Ramos (cell line): ENCODE results near the gene PPP1R2.

Experiments used
- in situ Hi-C: fragments of 300-500 bp; cut with MboI; formaldehyde crosslinking; loops from one replicate; pipeline ENCODE4 v1.14.3; 2022; ENCODE audit warnings: low sequenced_read_pairs; ENCODE audit not compliant: unreplicated experiment

The PPP1R2 gene

DNA sequence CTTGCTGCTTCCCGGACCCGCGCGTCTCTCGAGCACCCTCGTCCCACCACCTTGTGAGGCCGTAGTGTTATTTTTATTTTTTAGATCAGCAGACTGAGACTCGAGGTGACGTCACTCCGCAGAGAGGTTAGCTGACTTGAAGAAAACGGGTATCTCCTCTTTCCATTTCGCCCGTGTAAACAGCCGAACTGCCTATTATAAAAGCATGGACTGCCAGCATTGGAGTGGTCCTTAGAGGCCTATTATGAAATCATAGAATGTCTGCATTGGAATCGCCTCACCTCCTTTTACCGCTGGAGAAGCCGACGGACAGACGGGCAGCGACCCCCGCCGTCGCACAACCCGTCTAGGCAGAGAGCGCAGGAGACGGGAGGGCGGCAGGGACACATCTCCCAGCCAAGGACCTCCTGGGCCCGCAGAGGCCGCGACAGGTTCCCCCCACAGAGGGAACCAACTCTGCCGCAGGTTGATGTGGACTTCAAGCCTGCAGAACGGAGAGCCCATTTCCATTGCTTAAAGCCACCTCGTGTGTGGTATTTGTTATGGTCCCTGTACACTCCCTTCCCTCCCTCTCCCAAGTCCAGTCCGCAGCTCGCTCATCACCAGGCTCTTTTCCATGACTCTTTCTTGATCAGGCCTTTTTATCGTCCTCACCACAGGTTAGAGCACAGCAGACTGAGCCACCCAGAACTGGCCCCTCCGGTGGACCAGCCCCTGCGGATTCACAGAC, 540 bp upstream of the PPP1R2 start:
- in situ Hi-C loops = loop anchor here (5.0 to 25.0 kb wide), 2 partner anchors 386 to 1456 kb away; no protein-coding TSS in a partner anchor

DNA sequence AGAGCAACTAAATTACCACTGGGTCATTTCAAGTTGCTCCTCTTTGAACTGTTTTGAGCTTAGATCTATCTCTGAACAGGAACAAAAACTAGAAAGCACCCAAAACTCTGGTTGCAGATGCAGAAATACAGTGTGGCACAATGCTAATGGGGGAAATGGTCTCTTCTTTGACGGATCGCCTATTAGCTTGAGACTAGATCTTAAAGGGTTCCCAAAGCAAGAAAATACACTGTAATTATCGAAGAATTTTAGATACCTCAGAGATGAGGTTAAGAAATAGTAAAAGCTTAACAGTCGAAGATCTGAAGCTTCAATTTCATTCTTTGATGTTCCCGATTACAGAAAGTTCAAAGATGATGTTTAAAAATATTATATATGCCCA, 818 bp downstream of the PPP1R2 start:
- in situ Hi-C loops = loop anchor here (5.0 to 25.0 kb wide), 2 partner anchors 385 to 1455 kb away; no protein-coding TSS in a partner anchor

DNA sequence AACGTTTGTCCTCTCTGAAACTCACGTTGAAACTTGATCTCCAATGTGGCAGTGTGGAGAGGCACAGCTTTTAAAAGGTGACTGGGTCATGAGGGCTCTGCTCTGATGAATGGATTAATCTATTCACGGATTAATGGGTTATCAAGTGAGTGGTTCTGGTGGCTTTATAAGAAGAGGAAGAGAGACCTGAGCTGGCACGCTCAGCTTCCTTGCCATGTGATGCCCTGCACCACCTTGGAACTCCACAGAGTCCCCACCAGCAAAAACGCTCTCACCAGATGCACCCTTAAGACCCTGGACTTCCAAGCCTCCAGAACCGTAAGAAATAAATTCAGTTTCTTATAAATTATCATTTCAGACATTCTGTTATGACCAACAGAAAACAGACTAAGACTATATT, 2.6 kb downstream of the PPP1R2 start:
- in situ Hi-C loops = loop anchor here (5.0 to 25.0 kb wide), 2 partner anchors 383 to 1453 kb away; no protein-coding TSS in a partner anchor

DNA sequence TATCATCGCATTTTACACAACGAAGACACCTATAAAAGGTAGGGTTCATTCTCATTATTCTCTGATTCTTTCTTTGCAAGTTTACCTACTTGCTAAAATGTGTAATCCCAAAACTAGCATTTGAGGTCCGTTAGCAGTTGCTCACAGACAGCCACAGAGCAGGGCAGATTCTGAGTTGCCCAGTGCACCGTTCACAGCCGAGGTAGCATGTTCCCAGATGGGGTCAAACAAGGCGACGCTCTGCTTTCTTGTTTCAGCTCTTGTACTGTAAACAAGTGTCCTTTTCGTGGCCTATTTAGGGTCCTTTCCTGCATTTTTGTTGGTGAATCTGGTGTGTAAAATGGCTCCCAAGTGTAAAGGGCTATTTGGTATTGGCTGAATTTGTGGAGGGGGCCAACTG, 3.1 kb downstream of the PPP1R2 start:
- in situ Hi-C loops = loop anchor here (5.0 to 25.0 kb wide), 2 partner anchors 383 to 1453 kb away; no protein-coding TSS in a partner anchor

DNA sequence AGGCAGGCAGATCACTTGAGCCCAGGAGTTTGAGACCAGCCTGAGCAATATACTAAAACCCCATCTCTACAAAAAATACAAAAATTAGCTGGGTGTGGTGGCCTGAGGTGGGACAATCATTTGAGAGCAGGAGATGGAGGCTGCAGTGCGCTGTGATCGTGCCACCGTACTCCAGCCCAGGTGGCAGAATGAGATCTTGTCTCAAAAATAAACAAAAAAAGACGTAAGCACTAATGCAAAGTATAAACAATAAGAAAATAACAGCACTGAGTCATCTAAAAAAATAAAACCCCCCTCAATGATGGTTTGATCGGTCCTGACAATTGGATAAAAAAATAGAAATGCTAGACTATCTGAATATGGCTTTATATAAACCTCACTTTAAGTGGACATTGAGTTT, 3.6 kb downstream of the PPP1R2 start:
- in situ Hi-C loops = loop anchor here (25.0 kb wide), 1 partner anchor 1452 kb away; no protein-coding TSS in a partner anchor

DNA sequence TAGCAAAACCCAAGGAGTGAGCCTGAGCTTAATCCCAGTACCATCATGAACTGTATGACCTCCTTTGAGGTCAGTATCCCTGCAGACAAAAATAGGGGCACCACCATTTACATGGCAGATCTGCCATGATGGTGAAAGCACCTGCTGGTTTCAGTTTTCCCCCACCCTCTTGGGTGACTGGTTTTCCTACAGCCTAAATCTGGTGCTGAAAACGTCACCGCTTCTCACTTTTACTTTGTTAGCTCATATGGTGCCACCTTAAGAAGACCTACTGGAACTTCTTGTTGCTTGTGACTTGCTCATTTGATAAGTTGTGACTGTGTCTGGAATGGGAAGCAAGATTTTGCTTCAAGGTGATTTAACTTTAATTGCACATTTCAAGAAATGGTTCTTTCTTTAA, 5.1 kb downstream of the PPP1R2 start:
- in situ Hi-C loops = loop anchor here (25.0 kb wide), 1 partner anchor 1451 kb away; no protein-coding TSS in a partner anchor

DNA sequence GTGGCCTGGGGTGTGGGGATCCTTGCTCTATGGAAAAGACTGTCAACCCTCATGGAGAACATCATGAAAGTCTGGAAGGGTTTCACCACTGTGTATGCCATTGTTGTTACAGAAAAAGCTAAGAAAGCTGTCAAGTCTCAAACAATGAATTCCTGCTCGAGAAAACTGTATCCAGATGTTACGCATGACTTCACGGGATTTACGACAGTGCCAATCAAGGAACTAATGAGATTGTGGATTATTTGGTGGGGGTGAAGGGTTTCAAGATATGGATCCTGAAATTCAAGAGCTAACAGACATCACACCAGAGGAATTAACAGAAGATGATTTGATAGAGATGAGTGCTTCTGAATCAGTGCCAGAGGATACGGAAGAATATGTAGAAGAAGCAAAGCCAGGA, 7.8 kb downstream of the PPP1R2 start:
- in situ Hi-C loops = loop anchor here (25.0 kb wide), 1 partner anchor 1448 kb away; no protein-coding TSS in a partner anchor

DNA sequence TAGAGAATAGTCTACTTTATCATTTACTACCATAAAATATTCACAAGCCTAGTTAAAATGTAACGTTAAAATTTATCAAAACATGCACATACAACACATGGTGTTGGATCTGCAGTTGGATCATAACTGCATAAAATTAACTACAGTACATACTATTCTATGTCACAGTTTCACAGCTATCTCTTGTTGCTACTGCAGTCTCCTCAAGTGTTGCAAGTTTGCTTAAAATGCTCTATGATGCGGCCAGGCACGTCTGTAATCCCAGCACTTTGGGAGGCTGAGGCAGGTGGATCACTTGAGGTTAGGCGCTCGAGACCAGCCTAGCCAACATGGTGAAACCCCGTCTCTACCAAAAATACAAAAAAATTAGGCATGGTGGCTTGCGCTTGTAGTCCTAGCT, 10.3 kb downstream of the PPP1R2 start:
- in situ Hi-C loops = loop anchor here (25.0 kb wide), 1 partner anchor 1446 kb away; no protein-coding TSS in a partner anchor

DNA sequence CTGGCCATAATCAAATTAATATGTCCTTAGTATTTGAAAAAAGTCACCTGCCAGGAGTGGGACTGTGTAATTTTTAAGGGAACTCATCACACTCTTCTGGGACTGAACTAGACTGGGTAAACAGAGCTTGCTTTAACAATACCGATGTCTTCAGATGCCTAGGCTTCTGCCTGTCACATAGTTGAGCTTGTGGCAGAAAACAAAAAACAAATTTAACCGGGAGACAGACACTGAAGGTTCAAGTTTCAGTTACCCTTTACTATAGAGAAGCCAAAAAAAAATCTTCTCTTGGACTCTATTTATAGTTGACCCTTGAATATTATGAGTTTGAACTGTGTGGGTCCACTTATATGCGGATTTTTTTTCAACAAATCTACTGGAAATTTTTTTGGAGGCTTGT, 10.8 kb downstream of the PPP1R2 start:
- in situ Hi-C loops = loop anchor here (25.0 kb wide), 1 partner anchor 1445 kb away; no protein-coding TSS in a partner anchor

DNA sequence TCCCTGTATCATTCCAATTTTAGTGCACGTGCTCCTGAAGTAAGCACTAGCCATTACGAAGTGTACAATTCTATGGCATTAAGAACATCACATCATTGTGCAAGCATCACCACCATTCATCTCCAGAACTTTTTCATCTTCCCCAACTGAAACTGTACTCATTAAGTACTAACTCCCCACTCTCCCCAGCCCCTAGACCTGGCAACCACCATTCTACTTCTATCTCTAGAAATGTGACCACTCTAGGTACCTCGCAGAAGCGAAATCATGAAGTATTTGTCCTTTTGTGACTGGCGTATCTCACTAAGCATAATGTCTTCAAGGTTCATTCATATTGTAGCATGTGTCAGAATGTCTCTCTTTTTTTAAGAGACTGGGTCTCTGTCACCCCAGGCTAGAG, 11.4 kb downstream of the PPP1R2 start:
- in situ Hi-C loops = loop anchor here (25.0 kb wide), 1 partner anchor 1444 kb away; no protein-coding TSS in a partner anchor

DNA sequence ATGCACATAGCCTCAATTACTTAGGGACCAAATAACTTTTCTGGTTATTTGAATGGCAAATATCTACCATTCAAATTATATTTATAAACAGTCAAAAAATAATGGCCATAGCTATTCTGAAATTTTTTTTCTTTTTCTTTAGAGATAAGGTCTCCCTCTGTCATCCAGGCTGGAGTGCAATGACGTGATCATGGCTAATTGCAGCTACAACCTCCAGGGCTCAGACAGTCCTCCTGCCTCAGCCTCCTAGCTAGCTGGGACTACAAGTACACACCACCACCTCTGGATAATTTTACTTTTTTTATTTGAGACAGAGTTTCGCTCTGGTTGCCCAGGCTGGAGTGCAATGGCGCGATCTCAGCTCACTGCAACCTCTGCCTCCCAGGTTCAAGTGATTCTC, 16.6 kb downstream of the PPP1R2 start:
- in situ Hi-C loops = loop anchor here (10.0 to 25.0 kb wide), 2 partner anchors 852 to 1439 kb away; partner anchors contain the start of gene LSG1

DNA sequence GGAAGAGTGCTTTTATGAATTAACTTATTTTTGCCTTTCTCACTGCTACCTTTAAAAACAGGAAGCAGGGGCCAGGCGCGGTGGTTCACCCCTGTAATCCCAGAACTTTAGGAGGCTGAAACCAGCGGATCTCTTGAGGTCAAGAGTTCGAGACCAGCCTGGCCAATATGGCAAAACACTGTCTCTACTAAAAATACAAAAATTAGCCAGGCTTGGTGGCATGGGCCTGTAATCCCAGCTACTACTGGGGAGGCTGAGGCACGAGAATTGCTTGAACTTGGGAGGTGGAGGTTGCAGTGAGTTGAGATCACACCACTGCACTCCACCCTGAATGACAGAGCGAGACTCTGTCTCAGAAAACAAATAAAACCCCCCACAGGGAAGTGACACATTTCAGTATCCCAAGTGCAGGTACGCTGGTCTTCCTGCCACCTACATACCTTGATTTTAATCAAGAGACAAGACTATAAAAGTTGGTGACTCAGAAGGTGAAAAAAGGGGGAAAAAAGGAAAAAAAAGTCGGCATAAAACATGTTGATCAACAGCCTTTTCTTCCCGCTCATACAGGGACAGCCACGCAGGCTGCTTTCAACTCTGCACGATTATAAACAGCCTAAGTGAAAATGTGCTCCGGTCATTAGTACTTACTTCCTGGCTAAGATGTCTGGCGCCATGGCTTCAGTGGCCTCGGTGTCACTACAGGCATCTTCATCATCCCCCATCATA, 18.8 kb downstream of the PPP1R2 start:
- in situ Hi-C loops = loop anchor here (5.0 to 25.0 kb wide), 3 partner anchors 252 to 850 kb away; partner anchors contain the start of genes LSG1 and XXYLT1

DNA sequence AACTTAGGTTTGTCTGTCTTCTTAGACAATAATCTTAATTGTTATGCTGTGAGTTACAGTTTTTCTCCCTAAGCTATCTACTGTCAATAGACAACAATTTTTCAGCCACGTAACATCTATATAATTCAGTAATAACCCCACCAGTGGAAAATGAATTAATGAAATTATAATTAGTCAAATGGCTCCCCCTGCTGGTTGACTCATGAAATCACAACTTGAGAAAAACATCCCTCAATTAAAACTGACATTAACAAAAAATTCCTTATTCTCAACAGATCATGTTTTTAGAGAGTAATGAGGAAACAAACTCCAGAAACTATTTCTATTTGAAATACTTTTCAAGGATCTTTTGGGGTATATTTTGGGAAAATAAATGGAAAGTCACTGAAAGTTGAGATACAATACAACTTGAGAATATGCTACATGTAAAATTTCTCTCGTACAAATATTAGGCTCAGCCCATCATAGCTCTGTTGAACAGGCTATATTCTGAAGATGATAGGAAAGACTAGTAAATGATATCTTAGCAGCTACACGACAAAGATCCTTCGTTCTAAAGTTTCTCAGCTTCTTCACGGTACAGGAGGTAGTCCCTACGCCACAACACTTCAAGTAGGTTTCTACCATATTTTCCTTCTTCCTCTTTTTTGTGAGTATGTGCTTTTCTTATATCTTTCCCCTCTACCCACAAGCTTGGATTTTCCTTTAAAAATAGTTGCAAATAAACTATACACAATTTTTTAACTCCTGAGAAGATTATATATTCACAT, 20.7 kb downstream of the PPP1R2 start:
- in situ Hi-C loops = loop anchor here (5.0 to 25.0 kb wide), 3 partner anchors 250 to 848 kb away; partner anchors contain the start of genes LSG1 and XXYLT1

DNA sequence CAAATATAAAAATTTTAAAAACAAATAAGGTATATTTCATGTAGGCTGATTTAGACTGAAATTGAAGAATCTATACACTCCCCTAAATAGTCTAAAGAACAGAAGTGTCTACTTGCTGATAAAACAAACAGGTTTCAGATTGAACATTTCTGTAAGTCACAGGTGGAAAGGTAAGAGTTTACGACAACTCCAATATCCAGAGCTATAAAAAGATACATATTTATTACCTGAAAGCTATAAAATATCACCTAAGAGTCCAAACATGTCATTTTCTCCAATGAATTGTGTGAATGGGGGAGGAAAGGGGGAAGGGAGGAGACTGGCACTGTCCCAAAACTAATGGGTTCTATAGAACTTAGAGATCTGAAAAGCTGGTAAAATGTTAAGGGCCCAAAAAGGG, 26.1 kb downstream of the PPP1R2 start:
- in situ Hi-C loops = loop anchor here (10.0 to 25.0 kb wide), 2 partner anchors 52 to 530 kb away; no protein-coding TSS in a partner anchor

DNA sequence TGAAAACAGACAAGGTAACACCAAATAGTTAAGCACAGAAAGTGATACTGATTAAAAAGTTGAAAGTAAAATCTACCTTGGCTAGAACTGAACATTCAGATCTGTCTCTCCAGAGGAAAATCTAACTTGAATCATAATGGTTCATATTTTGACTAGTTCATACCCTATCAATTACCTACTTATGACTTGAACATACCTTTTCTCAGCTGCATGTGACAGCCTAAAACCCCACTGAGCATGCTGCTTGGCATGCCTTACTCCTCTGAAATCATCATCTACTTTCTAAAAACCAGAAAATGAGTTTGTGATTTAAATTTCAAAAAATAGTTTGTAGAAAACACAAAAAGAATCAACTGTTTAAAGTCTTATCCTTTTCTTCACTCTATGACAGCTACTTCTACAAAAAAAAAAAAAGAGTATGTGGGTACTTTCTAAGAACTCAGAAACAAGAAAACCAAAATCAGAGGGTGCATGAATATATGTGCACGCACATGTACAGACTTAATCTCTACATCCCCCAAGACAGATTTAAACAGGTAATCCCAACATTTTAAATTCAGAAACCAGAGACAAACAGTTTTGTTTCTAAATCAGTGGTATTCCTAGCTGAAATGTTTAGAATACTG, 28.4 kb downstream of the PPP1R2 start:
- in situ Hi-C loops = loop anchor here (10.0 to 25.0 kb wide), 2 partner anchors 50 to 527 kb away; no protein-coding TSS in a partner anchor

DNA sequence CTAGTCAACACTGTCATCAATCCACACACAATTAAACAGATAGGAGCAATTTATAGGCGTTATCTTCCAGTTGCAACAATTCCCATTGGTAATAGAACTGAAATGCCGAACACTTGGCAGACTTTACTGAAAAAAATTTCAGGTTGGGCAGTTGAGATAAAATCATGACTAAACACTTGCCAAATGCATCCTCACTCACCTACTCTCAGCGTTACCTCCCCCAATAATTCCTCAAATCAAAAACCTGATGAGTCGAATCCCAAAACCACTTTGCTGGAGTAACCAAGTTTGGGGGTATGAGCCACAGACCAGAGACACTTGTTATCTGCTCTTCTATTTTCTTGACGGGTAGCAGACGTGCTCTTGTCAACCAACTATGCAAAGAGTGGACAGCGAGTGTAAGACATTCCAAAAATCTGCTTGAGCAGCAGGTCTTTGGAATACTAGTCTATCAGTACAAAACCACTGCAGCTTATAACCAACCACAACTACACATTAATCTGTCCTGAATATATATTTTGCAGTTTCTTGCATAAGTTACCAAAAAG, 30.3 kb downstream of the PPP1R2 start:
- in situ Hi-C loops = loop anchor here (10.0 to 25.0 kb wide), 2 partner anchors 48 to 526 kb away; no protein-coding TSS in a partner anchor

DNA sequence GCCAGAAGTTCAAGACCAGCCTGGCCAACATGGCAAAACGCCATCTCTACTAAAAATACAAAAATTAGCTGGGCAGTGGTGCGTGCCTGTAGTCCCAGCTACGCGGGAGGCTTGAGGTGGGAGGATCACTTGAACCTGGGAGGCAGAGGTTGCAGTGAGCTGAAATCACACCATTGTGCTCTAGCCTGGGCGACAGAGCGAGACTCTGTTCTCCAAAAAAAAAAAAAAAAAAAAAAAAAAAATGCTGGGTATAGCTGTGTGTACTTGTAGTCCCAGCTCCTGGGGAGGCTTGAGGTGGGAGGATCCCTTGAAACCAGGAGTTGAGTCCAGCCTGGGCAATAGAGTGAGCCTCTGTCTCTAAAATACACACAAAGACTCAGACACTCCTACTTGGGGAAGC, 32.0 kb downstream of the PPP1R2 start:
- in situ Hi-C loops = loop anchor here (10.0 to 25.0 kb wide), 2 partner anchors 46 to 524 kb away; no protein-coding TSS in a partner anchor

DNA sequence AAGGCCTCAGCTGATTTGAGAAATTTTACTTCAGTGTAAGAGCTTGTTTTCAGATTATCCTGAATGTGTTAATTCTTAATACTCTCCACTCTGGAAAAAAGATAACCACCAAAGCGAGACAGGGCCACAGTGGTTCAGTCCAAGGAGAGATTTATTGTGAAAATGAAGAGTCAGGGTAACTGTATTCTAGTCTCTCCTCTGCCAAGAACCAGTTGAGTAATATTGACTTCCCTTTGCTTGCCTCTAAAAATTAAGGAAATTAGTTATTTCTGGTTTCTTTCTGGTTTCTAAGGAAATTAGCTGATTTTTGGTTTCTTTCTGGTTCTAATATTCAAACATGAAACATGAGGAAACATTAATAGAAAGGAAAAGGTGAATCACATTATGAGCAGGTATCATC, 34.9 kb downstream of the PPP1R2 start:
- in situ Hi-C loops = loop anchor here (25.0 kb wide), 1 partner anchor 521 kb away; no protein-coding TSS in a partner anchor

DNA sequence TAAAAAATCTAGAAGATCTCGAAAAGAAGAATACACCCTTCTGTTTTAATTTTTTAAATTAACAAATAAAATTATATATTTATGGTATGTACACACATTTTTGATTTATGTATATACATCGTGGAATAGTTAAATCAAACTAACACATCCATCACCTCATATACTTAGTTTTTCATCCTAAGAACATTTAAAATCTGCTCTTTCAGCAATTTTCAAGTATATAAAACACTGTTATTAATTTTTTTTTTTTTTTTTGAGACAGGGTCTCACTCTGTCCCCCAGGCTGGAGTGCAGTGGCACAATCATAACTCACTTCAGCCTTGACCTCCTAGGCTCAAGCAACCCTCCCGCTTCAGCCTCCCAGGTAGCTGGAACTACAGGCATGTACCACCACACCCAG, 67.5 kb downstream of the PPP1R2 start:
- in situ Hi-C loops = no loop called here
